Fibroblast of lung (primary cell): ENCODE results near the gene WRAP73. TPM values are rescaled to one million over a fixed set of nuclear protein-coding genes. Genes with fewer than 3 reads are reported as not detected.

Experiments used
- DNase-seq, 2 donors: peaks; one replicate each; pipeline versions ENCODE4 v3.0.0 to v3.0.0-alpha.2; 2010; ENCODE audit warnings: low read depth in 2 of 2
- H2AFZ ChIP-seq: 2 replicates; pipeline ENCODE4 v1.5.1; 2012; ENCODE audit warnings: low read length, control low read depth, inconsistent platforms
- H3K27ac ChIP-seq: 2 replicates; pipeline ENCODE4 v1.5.1; 2011; ENCODE audit warnings: low read length, control low read depth; ENCODE audit not compliant: insufficient read depth
- H3K27me3 ChIP-seq: 2 replicates; pipeline ENCODE4 v1.5.1; 2011; ENCODE audit warnings: mild to moderate bottlenecking, low read length; ENCODE audit not compliant: control insufficient read depth, insufficient read depth
- H3K36me3 ChIP-seq: 2 replicates; pipeline ENCODE4 v1.5.1; 2011; ENCODE audit warnings: low read length; ENCODE audit not compliant: control insufficient read depth, insufficient read depth
- H3K4me1 ChIP-seq: 2 replicates; pipeline ENCODE4 v1.5.1; 2011; ENCODE audit warnings: low read length; ENCODE audit not compliant: control insufficient read depth, insufficient read depth; ENCODE audit errors: extremely low read depth
- H3K4me2 ChIP-seq: 2 replicates; pipeline ENCODE4 v1.5.1; 2011; ENCODE audit warnings: low read length, control low read depth; ENCODE audit not compliant: insufficient read depth; ENCODE audit errors: extremely low read depth
- H3K4me3 ChIP-seq, 4 experiments: fragments of 200-600 bp in 1 of 4; sonication (generic) in 1 of 4; replicated peaks in 1 of 4; 2 replicates each; pipeline ENCODE4 v1.5.1; 2011 to 2016; ENCODE audit warnings: low read length in 4 of 4, low read depth in 3 of 4, mild to moderate bottlenecking in 3 of 4, control low read depth in 2 of 4, inconsistent platforms in 1 of 4, mixed read lengths in 1 of 4; ENCODE audit not compliant: insufficient read depth in 1 of 4; ENCODE audit errors: control extremely low read depth in 1 of 4
- H3K79me2 ChIP-seq: 2 replicates; pipeline ENCODE4 v1.5.1; 2012; ENCODE audit warnings: mild to moderate bottlenecking, low read length, inconsistent platforms; ENCODE audit not compliant: control insufficient read depth, insufficient read depth
- H3K9ac ChIP-seq: 2 replicates; pipeline ENCODE4 v1.5.1; 2011; ENCODE audit warnings: mild to moderate bottlenecking, low read length, control low read depth; ENCODE audit not compliant: insufficient read depth
- H3K9me3 ChIP-seq: 2 replicates; pipeline ENCODE4 v1.5.1; 2012; ENCODE audit warnings: low read depth, low read length; ENCODE audit not compliant: control insufficient read depth, insufficient read depth
- H4K20me1 ChIP-seq: 2 replicates; pipeline ENCODE4 v1.5.1; 2011; ENCODE audit warnings: low read length; ENCODE audit not compliant: control insufficient read depth, insufficient read depth; ENCODE audit errors: extremely low read depth
- EZH2 ChIP-seq: IDR thresholded peaks from 2 replicates; pipeline ENCODE4 v1.5.1; 2012; ENCODE audit warnings: low read length, control low read depth, mild to moderate bottlenecking; ENCODE audit errors: missing control alignments
- polyA plus RNA-seq, 2 donors: library from polyadenylated mRNA; depleted of rRNA in 1 of 2; stranded (reverse) in 1 of 2; unstranded in 1 of 2; fragments of >200 nt; gene quantifications; 2 replicates each; pipeline ENCODE4 v1.2.1, GENCODE V29; 2011 to 2012; ENCODE audit warnings: missing spikeins in 1 of 2
- total RNA-seq: library from RNA; depleted of rRNA; stranded (reverse); fragments of >200 nt; gene quantifications from 2 replicates; pipeline ENCODE4 v1.2.1, GENCODE V29; 2014
- TF ChIP-seq, protein P1 (sequence below), 2 donors: IDR thresholded peaks in 1 of 2; conservative IDR thresholded peaks in 1 of 2; 1 replicate in 1 of 2; 2 replicates in 1 of 2; pipeline ENCODE4 v1.5.1; 2011 to 2012; ENCODE audit warnings: low read length in 2 of 2, control low read depth in 1 of 2, inconsistent platforms in 1 of 2, low read depth in 1 of 2, mild to moderate bottlenecking in 1 of 2

The WRAP73 gene
- total and polyA plus RNA-seq, 2 donors (not counting 1 experiment from before 2014, with no cell fraction given) = 12.0 to 15.0 TPM

DNA sequence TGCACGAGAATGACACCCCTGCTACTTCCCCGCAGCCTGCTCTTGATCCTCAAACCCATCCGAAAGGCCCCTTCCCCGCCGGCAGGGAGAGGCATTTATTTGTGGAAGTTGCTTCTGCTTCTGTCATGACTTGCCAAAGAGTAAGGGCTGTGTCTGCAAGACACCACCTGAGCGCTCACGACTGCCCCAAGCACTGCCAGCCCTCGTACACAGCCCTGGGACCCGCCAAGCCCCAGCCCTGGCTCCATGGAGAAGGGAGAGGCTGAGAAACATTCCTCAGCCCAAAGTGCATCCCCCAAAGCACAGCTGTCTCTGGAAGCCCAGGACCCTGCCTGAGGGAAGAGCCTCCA, 31.4 kb downstream of the WRAP73 start:
- Histone ChIP-seq H4K20me1 (no peaks in the 10 kb centered on the region), H3K4me3 (no peak overlapping the region), H3K4me2 (no peak overlapping the region), H2AFZ (no peak overlapping the region), H3K9me3 (no peaks in the 10 kb centered on the region), H3K36me3 (no peaks in the 10 kb centered on the region), H3K27me3 (no peaks in the 10 kb centered on the region), H3K4me1 (peaks cover 4% of the 10 kb centered on the region), H3K27ac (no peak overlapping the region), H3K79me2 (no peaks in the 10 kb centered on the region), H3K9ac (no peak overlapping the region)
- TF ChIP-seq, protein P1, sequence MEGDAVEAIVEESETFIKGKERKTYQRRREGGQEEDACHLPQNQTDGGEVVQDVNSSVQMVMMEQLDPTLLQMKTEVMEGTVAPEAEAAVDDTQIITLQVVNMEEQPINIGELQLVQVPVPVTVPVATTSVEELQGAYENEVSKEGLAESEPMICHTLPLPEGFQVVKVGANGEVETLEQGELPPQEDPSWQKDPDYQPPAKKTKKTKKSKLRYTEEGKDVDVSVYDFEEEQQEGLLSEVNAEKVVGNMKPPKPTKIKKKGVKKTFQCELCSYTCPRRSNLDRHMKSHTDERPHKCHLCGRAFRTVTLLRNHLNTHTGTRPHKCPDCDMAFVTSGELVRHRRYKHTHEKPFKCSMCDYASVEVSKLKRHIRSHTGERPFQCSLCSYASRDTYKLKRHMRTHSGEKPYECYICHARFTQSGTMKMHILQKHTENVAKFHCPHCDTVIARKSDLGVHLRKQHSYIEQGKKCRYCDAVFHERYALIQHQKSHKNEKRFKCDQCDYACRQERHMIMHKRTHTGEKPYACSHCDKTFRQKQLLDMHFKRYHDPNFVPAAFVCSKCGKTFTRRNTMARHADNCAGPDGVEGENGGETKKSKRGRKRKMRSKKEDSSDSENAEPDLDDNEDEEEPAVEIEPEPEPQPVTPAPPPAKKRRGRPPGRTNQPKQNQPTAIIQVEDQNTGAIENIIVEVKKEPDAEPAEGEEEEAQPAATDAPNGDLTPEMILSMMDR (conservative IDR thresholded peaks at IDR 0.05 in 1 of 2, IDR thresholded peaks at IDR 0.05 in 1 of 2; ENCODE audit: low read depth in 1 of 2, low read length in 2 of 2) = no peak
- TF ChIP-seq EZH2 = no peak
- no peak for DNase-seq

DNA sequence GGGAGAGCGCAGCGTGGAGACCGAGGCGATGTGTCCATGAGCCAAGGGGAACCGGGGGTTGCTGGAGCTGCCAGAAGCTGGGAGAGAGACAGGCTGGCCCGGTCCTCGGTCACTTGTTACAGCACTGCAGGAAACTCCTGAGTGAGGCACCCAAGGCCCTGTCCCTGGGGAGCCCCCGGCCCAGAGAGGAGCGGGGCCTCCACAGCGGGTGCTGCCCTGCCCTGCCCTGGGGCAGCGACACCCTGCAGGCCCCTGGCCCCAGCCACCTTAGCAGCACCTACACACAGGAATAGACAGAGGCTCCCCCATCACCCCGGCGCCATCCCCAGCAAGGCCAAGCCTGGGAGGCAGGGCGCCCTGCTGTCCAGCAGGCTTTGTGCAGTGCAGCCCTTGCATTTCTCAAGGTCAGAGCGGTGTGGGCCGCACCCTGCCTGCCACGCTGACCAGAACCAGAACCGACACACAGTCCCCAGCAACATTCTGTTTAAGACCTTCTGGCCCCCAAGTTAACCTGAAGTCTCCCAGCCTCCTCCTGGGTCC, 32.0 kb downstream of the WRAP73 start:
- H3K4me1 ChIP-seq = no peaks in the 10 kb centered on the region
- H2AFZ ChIP-seq = no peak overlapping the region
- H3K79me2 ChIP-seq = no peaks in the 10 kb centered on the region
- TF ChIP-seq, protein P1 (conservative IDR thresholded peaks at IDR 0.05 in 1 of 2, IDR thresholded peaks at IDR 0.05 in 1 of 2; ENCODE audit: low read depth in 1 of 2, low read length in 2 of 2) = no peak
- no peak for TF ChIP-seq EZH2
- no peak overlapping the region for H3K4me3 ChIP-seq
- no peaks in the 10 kb centered on the region for H3K27me3 ChIP-seq
- no peaks in the 10 kb centered on the region for H3K9me3 ChIP-seq
- no peak overlapping the region for H3K4me2 ChIP-seq
- H4K20me1 ChIP-seq = no peaks in the 10 kb centered on the region
- DNase-seq = no peak
- no peak overlapping the region for H3K9ac ChIP-seq
- H3K36me3 ChIP-seq = no peaks in the 10 kb centered on the region
- no peak overlapping the region for H3K27ac ChIP-seq

DNA sequence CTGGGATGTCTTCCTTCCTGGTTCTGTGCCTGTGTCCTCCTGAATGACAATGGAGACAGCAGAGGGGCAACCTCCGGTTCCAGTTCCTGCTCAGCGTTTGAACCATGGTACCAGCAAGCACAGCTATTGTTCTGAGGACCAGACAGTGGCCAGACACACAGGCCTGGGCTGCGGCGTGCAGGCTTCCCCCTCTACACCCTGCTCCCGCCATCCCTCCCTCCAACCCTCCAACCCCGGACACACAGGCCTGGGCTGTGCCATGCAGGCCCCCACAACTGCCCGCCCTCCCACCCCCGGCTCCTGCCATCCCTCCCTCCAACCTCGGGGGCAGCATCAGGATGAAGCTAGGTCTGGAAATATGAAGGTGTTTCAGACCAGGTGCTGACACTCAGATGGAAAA, 33.0 kb downstream of the WRAP73 start:
- Histone ChIP-seq H3K4me3 (no peak overlapping the region), H4K20me1 (no peaks in the 10 kb centered on the region), H3K4me1 (no peaks in the 10 kb centered on the region), H3K79me2 (no peaks in the 10 kb centered on the region), H3K9me3 (no peaks in the 10 kb centered on the region), H3K27me3 (no peaks in the 10 kb centered on the region), H2AFZ (no peak overlapping the region), H3K27ac (no peak overlapping the region), H3K36me3 (no peaks in the 10 kb centered on the region), H3K9ac (no peak overlapping the region), H3K4me2 (no peak overlapping the region)
- DNase-seq = no peak
- TF ChIP-seq EZH2 = no peak
- TF ChIP-seq, protein P1 (conservative IDR thresholded peaks at IDR 0.05 in 1 of 2, IDR thresholded peaks at IDR 0.05 in 1 of 2; ENCODE audit: low read depth in 1 of 2, low read length in 2 of 2) = no peak
